GM18873 (cell line): ENCODE data around the gene U2AF2.
A peak's percentile ranks its signal among the peaks of the same experiment; 100 is the strongest.

Experiments
- ATAC-seq: cut with Tn5 transposase; IDR thresholded peaks from one replicate; pipeline ENCODE4 v1.9.1; 2021; ENCODE audit warnings: mild to moderate bottlenecking, moderate library complexity, moderate number of reproducible peaks; ENCODE audit not compliant: unreplicated experiment, low FRiP score

Gene U2AF2

GRCh38 chr19:55673465-55673864 lies 18.6 kb downstream of the U2AF2 start:
- no peak for ATAC-seq

DNA sequence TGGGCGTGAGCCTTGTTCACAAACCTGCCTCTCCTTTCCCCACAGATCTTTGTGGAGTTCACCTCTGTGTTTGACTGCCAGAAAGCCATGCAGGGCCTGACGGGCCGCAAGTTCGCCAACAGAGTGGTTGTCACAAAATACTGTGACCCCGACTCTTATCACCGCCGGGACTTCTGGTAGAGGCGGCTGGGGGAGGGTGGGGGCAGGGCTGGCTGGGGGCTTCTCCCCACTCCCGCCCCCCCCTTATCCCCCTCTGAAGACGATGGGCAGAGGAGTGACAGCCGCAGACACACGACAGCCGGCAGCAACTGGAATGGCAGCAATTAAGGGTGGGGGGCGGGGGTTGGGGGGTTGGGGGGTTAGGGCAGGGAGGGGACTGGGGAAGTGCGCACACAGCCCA lies 19.1 kb downstream of the U2AF2 start:
- ATAC-seq, result no peak

DNA sequence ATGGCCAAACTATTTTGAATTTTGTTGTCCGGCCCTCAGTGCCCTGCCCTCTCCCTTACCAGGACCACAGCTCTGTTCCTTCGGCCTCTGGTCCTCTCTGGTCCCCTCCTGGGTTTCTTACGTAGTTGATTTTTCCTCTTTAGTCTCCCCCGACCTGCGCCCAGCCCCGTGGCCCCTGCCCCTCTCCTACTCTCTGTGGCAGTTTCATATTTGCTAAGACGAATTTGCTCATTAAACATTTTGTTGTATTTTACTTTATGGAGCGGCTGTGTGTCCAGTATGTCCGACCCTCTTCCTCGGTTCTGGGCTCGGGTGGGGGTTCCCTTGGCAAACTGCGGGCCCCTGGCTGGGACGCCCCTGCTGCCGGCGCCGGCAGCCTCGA lies 19.6 kb downstream of the U2AF2 start:
- no peak for ATAC-seq

DNA sequence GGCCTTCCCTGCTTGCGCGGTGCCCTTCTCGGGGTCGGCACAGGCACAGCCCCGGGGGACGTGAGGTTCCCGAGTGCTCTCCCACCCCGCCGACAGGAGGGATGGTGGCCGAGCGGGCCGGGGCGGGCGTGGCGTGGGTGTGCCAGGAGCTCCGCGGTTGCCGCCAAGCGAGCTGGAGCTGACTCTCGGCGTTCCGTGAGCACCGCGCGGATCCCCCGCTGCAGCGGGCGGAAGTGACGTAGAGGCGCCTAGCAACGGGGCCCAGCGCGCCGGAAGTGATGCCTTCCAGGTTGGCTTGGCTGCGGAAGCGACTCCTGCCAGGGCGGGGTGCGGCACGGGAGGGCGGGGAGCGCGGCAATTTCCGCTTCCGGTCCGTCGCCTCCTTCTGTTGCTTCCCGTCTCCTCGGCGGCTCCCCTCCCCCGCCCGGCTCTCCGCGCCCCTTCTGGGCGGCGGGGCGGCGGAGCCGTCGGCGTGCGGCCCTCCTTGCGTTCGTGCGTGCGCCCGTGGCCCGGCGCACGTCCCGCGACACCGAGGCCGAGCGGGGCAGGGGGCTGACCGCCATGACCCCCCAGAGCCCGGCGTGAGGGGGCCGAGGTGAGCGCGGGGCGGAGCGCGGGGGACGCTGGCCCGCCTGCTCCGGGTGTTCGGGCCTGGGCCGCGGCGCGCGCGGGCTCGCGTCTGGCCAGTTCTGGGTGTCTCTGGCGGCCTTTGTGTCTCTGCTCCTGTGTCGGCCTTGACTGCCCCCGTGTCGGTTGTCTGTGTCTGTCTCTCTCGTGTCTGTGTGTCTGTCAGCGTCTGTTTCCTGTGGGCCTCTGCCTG lies 20.2 kb downstream of the U2AF2 start, which contains the start of gene EPN1:
EPN1 (plus strand) TSS at position 386 of the 820 bp plus-strand sequence. CDS start 3,402 bp downstream, outside the sequence.
- ATAC-seq, result no peak

DNA sequence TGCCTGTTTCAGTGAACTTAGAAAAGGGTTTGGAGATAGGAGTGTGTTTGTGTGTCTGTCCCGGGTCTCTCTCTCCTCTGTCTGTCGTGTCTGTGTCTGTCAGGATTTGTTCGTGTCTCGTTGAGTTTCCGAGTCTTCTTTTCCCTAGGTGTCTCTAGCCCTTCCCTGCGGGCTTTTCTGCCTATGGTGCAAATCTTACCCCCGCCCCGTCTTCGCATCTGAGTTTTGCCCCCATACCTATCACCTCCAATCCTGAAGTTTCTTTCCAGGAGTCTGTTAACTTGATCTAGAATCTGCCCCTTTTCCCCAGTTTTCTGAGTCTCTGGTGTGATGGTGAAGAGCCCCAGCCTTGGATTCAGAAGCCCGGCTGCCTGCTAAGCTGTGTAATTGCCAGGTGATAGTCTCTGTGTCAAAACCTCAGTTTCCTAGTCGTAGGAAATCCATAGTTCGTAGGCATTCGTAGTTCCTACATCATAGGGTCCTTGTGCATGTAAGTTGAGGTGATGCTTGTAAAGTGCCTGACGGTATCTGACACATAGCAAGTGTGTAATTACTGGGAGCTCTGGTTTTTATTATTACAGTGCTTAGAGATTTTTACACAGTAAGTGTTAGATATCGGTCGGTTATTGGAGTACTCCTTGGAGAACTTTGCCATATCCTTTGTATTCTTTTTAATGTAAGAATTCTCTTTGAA lies 21.0 kb downstream of the U2AF2 start:
- ATAC-seq, result no peak

- ATAC-seq, result no peak
Observed at GRCh38 chr19:55676383-55676782, 21.5 kb downstream of the U2AF2 start.

DNA sequence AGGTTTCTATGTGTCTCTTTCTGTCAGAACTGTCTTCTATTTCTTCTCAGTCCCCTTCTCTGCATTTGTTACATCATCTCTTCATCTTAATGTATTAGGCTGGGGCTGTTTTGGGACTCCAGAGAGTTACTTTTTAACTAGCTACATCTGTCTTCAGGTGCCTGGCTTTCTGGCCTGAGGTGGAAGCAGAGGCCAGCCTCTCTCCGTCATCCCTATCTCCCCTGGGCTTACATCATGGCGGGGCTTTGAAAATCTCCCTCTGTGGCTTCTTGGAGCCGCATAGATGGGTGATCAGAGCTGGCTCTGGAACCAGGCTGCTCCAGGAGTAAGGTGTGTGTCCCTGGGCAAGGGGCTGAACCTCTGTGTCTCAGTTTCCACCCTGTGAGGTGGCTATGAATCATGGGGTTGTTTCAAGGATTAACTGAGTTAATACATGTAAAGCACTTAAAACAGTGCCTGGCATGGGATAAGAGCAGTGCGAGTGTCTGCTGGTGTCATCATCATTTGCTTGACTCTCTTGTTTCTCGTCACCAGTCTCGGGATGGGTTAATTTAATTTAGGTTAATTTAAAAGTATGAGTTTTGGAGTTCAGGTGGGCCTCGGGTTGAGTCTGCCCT lies 22.2 kb downstream of the U2AF2 start:
- no peak for ATAC-seq

- no peak for ATAC-seq
Observed at GRCh38 chr19:55677572-55678028, 22.8 kb downstream of the U2AF2 start.

- ATAC-seq, result peak; percentile 57
Observed at GRCh38 chr19:55678121-55678671, 23.4 kb downstream of the U2AF2 start.

DNA sequence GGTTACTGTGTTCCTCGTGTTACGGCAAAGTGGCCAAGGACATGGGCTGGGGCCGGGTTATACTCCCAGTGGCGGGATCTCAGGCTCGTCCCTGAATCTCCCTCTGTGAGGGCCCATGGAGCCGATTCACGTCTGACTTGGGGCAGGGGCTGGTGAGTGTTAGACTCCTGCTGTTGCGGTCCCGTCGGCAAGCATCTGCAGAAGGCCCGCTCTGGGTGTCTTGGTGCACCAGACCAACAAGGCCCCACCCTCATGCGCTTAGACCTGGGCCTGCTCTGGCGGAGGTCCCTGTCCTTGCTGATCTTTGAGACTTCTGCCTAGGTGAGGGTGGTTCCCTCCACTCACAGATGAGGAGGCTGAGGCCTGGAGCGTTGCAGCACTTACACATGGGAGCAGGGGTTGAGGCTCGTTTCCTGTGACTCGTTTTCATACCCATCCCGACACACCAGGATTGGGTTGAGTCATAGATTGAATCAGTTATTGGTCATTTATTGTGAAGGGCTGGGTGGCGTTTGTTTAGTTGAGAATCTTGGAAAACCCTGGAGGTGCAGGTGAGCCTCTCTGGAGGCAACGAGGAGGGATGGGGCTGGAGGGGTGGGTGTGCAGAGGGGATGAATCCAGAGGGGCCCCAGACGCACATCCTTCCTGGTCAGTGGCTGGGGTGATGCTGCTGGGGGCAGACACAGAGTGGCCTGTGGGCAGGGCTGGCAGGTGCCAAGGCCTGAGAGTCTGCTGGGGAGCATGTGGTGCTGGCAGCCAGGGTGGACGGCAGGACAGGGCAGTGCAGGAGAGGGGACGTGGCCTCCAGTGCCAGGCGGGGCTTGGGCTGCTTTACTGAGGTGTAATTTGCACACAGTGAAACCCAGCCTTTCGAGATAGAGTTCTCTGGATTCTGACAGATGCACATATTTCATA lies 24.8 kb downstream of the U2AF2 start:
- ATAC-seq, result no peak

DNA sequence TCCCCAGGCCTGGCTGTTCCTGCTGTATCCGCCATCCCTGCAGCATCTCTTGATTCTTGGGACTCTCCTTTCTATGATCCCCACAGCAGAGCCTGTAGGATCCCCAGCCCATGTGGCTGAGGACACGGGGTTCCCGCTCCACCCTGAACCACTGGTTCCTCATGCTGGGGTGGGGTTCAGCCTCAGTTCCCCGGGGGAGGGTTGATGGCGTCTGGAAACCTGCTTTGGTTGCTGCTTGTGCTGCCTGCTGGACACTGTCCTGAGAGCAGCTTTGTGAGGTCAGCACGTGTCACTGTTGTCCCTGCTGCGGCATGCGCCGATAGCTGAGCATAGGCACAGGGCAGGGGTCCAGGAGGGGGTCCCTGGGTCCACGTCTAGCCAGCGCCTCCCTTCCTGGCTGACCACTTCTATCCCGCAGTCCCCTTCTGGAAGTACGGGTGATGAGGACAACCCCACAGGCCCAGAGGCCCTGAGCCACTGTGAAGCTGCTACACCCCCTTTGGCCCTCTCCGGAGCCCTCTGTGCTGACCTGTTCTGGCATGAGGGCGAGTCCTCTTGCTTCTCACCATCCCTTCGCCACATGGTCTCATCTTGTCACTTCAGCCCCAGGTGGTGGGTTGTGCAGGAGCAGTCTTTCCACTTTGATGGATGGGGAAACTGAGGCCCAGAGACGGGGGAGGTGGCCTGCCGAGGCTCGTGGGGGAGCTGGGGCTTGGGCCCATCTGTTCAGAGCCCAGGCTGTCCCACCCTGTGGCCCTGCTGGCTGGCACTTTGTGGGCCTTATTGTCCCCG lies 25.7 kb downstream of the U2AF2 start:
- no peak for ATAC-seq

GRCh38 chr19:55681131-55682092 lies 26.6 kb downstream of the U2AF2 start:
- no peak for ATAC-seq

- no peak for ATAC-seq
Observed at GRCh38 chr19:55683449-55684261, 28.8 kb downstream of the U2AF2 start.

DNA sequence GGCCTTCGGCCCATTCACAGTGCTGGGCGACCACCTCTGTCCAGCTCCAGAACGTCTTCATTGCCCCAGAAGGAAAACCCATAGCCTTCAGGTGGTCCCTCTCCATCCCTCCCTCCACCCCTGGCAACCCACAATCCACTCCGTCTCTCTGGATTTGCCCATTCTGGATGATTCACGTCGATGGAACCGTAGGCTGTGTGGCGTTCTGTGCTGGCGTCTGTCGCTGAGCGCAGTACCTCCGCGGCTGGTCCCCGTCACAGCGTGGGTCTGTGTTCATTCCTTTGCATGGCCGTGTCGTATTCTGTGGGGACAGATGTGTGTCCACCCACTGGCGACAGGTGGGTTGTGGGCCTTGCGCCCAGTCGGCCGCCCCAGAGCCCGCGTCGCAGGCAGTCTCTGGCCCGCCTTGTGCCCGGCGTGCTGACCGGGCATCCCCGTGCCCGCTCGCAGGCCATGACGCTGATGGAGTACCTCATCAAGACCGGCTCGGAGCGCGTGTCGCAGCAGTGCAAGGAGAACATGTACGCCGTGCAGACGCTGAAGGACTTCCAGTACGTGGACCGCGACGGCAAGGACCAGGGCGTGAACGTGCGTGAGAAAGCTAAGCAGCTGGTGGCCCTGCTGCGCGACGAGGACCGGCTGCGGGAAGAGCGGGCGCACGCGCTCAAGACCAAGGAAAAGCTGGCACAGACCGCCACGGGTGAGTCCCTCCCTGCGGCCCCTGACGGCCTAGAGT lies 30.3 kb downstream of the U2AF2 start:
- no peak for ATAC-seq

DNA sequence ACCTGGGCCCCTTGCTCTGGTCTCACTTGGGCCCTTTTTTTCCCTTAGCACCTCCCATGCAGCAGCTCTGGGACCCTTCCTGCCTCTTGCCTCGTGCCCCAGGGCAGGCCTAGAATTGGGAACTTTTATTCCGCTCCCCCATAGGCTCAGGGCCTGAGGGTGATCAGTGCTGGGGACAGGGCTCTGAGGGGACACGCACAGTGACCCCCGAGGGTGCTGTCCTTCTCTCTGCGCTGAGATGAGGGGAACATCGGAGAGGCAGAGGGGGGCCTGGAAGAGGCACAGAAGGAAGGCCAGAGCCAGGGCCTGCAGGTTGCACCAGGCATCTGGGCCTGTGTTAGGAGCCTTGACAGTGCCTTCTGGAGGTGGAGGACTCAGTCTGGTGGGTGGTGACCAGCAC lies 30.9 kb downstream of the U2AF2 start:
- no peak for ATAC-seq

DNA sequence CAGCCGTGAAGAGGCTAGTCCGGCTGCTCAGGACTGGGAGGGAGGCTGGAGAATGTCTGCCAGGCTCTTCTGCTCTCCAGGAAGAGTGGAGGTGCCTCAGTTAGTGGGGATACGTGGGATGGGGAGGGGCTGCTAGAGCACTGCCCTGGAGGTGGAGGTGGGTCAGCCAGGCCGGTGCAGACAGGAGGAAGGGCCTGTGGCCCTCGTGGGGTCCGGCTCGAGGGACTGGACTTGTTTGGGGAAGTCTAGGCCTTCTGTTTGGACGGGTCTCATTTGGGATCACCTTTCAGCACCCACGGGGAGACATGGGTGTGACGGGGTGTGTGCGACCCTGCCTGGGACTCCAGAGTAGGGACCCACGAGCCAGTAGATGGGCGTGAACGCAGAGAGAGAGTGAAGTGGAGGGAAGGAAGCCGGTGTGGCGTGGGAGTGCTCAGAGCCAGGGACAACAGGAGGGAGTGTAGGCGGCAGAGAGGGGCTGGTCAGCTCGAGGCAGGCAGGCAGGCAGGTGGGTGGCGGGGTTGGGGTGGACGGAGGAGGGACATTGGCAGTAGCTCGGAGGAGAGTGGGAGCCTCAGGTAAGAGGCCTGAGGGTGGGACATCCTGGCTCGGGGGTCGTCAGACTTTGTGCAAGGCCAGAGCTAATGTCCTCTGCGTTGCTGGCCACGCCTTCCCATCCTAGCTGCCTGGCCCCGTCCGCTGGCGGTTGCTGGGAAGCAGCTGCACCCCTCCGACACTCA lies 31.6 kb downstream of the U2AF2 start:
- no peak for ATAC-seq
